ENCODE results near the gene POU2AF2.

POU2AF2 gene

DNA sequence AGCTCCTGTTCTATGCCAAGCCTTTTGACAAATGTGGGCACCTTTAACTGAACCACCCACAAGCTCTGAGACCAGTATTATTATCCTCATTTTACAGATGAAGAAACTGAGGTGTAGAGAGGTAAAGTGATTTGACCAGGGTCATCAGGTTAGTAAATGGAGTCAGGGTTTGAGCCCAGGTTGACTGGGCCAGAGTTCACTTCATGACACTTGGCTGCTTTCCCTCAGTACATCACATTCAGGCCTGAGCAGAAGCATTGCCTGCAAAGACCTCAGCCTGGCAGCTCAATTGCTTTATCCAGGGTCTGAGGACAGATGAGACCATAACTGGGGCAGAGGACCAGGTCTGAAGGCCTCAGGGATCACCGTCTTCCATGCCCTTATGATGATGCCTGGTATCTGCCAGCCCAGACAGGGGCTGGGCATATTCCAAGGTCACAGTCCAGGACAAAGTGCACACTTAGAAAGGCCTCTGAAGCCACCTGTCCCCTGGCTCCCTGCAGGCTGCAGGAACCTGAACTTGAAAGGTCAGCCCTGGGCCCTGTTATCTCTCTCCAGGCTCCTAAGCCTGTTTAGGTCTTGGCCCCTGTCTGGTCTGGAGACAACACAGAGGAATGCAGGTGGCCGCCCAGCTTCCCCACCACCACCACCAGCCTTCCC, 84.8 kb downstream of the POU2AF2 start:
- no peak for DNase-seq (ENCODE audit: low read depth in 2 of 2)

DNA sequence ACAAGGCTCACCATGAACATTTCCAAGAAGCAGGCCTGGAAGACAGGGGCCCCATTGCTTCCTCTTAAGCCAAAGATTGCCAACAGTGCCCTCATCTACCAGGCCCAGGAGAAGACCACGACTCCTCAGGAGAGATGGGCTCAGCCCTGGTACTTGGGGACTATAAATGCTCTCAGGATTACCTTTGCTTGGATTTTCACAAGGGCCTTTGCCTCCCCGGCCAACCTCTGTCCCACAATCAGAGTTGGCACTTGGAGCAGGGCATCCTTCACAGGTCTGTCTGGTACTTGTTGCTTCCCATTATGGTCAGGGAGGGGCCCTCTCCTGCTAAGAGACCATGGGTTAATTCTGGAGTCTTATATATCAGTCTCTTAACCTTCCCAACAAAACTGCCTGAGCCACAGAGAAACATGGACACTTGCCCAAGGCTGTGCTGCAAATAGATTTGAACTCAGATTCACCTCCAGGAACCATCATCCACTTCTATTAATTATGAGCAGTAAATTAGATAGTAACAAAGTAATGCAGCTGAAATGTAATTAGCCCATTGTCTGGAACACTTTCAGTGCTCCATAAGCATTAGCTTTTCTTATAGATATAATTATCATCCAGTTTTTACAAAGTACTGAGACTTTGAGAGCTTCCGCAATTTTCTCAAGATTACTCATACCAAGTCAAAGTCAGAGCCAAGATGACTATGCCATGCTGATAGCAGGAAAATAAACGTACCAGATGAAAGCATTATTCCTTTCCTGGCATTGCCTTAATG, 86.4 kb downstream of the POU2AF2 start:
- DNase-seq (ENCODE audit: low read depth in 2 of 2), result no peak

DNA sequence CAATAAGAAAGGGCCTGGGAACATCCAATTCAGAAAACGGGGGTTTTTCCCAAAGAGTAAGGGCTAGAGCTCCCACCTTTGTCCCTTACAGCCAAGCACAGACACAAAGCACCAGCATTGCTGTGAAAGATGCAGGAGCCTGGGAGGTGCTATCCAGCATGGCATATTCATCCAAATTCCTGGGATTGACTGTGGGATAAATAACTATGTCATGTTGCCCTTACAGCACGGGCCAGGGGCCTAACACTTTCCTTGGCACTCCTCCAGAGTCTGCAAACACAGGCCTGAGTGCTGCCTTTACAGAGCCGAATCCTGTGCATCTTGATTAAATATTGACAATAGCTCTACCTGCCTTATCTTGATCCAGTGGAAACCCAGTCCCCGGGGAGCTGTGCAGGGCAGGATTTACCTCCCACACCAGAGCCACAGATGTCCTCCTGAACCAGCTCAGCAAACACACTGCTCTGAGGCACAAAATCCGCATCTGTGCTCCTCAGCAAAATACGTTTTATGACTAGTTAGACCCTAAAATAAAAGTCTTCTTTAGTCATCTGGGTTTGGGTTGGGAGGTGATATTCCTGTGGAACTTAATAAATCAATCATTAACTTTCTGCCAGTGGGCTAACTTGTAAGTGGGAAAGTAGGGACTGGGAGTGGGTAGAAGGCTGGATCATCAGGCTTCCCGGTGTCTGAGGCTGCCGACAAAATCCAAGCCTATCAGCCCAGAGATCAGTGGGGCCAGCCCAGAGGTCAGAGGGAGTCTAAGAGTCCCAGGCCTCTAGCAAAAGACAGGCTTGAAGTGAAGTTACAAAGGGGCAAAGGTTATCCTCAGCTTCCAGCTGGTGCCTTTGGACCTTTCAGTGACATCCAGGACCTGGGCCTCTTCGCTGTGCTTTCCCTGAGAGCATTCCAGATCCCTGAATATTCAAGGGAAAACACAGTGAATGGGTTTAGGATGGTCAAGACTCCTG, 89.3 kb downstream of the POU2AF2 start:
- DNase-seq (ENCODE audit: low read depth in 2 of 2), result no peak

DNA sequence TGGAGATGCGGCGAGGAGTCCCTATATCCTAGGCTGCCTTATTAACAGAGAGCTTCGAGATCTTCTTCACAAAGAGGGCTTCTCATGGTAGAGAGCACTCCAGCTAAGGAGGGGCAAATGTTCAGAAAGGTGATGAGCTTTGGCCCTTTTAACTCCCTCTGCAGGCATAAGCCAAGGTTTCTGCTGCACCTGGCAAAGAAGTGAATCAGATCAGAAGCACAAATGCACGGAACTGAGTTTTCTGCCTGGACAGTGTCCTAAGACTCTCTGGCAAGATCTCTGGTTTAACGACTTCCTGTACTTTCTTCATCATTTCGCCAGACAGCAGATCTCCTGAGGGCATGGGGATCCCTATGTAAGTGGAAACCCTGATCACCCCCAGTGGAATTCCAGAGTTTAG, 90.0 kb downstream of the POU2AF2 start:
- DNase-seq (ENCODE audit: low read depth in 2 of 2), result no peak

Measured in activated CD8-positive, alpha-beta memory T cell treated with anti-CD3 and anti-CD28 coated beads for 4 hours (primary cell).